HFFc6 (cell line): ENCODE measurements around the gene LDLRAD4. TPM values are rescaled to one million over a fixed set of nuclear protein-coding genes. Genes with fewer than 3 reads are reported as not detected.
"Not testable (repeated sequence)": the region's sequence is repeated elsewhere in the genome, so short reads cannot be mapped to it uniquely, and the experiment has no call there.

Experiments used
- DNase-seq: peaks from one replicate; pipeline ENCODE4 v3.0.0-alpha.2; 2018
- H3K27ac Mint-ChIP-seq: 2 replicates; pipeline ENCODE4 v1.8.0; 2020; ENCODE audit warnings: mild to moderate bottlenecking, mixed read lengths
- H3K27me3 Mint-ChIP-seq: 2 replicates; pipeline ENCODE4 v1.8.0; 2021; ENCODE audit warnings: mild to moderate bottlenecking, moderate library complexity, mixed read lengths; ENCODE audit not compliant: insufficient read depth
- H3K36me3 Mint-ChIP-seq: 2 replicates; pipeline ENCODE4 v1.8.0; 2021; ENCODE audit warnings: low read depth, mixed read lengths
- H3K4me1 Mint-ChIP-seq: 2 replicates; pipeline ENCODE4 v1.8.0; 2020; ENCODE audit warnings: low read depth, mixed read lengths
- H3K4me3 Mint-ChIP-seq: 2 replicates; pipeline ENCODE4 v1.8.0; 2020; ENCODE audit warnings: mild to moderate bottlenecking, moderate library complexity, mixed read lengths
- H3K9me3 Mint-ChIP-seq: 2 replicates; pipeline ENCODE4 v1.8.0; 2020; ENCODE audit warnings: mild to moderate bottlenecking, mixed read lengths
- total RNA-seq, 6 experiments: library from RNA; stranded (reverse); fragmentation: NEBNext Ultra II Directional; extraction: Animal tissue kit (Norgen Biotek cat#: 25700); gene quantifications; 2 replicates in 1 of 6; 3 replicates in 5 of 6; pipeline ENCODE4 v1.2.3, GENCODE V29; 2021
- TF ChIP-seq, protein P1 (sequence below): fragments of 200-600 bp; sonication (generic); IDR thresholded peaks from 2 replicates; pipeline ENCODE4 v1.5.0; 2021; ENCODE audit warnings: antibody characterized with exemption, mild to moderate bottlenecking

LDLRAD4 gene
- total RNA-seq, 6 experiments from 2014 or later, result not detected

DNA sequence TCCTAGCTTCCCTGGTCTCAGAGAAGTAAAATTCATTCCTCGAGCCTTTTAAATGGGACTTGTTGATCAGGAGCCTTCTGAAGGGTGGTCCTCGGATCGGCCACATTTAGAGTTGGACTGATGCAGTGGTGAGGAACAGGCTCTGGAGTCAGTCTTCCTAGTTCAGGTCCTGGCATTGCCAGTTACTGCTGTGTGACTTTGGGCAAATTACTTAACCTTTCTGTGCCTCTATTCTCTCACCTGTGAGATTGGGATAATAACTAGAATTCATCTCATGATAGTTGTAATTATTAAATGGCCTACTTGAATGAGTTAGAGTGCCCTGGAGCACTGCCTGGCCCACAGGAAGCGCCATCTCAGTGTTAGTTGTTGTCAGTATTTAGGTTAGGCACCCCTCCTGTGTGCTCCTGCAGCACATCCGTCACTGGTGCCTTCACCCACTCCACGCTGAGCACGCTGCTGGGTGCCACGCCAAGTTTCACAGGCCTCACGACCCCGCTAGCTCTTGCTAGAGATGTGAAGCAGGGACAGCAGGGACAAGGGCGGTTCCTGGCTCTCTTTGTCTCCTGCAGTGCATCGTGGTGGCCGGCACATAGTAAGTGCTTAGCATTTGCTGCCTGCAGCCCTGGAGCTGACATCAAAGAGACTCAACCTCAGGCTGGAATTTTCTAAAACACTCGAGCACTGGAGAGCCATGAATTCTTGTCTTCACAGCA, 384.9 kb downstream of the LDLRAD4 start:
- Mint-ChIP-seq H3K27me3 (no peaks in the 10 kb centered on the region), H3K4me3 (no peak overlapping the region), H3K4me1 (no peaks in the 10 kb centered on the region), H3K36me3 (0 out of 2 replicates have a peak, but pooled peaks cover 4% of the 10 kb centered on the region), H3K9me3 (peaks cover 2% of the 10 kb centered on the region), H3K27ac (no peak overlapping the region)
- TF ChIP-seq, protein P1, sequence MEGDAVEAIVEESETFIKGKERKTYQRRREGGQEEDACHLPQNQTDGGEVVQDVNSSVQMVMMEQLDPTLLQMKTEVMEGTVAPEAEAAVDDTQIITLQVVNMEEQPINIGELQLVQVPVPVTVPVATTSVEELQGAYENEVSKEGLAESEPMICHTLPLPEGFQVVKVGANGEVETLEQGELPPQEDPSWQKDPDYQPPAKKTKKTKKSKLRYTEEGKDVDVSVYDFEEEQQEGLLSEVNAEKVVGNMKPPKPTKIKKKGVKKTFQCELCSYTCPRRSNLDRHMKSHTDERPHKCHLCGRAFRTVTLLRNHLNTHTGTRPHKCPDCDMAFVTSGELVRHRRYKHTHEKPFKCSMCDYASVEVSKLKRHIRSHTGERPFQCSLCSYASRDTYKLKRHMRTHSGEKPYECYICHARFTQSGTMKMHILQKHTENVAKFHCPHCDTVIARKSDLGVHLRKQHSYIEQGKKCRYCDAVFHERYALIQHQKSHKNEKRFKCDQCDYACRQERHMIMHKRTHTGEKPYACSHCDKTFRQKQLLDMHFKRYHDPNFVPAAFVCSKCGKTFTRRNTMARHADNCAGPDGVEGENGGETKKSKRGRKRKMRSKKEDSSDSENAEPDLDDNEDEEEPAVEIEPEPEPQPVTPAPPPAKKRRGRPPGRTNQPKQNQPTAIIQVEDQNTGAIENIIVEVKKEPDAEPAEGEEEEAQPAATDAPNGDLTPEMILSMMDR, result no peak
- no peak for DNase-seq

DNA sequence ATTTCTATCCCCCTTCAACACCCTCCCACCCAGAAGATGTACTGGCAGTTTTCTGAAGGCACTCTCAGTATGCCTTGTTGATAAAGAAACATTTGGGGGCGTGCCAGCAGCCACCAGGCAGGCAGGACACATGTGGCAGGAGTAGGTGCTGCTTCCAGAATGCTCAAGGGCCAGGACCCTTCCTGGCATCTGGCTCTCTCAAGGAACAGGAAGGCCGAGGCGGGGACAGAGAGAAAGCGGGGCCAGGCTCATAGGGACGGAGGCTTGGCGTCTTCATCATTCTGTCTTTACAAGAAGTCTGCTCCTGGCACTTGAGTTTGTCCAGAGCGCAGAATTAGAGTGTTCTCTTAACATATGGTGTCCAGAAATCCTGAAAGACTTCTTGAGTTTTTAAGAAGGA, 386.2 kb downstream of the LDLRAD4 start:
- TF ChIP-seq, protein P1, result no peak
- Mint-ChIP-seq H3K36me3 (no peaks in the 10 kb centered on the region), H3K4me3 (no peak overlapping the region), H3K9me3 (no peaks in the 10 kb centered on the region), H3K27ac (no peak overlapping the region), H3K27me3 (no peaks in the 10 kb centered on the region; the same call in none of the 2 replicates), H3K4me1 (no peaks in the 10 kb centered on the region)
- DNase-seq, result no peak

DNA sequence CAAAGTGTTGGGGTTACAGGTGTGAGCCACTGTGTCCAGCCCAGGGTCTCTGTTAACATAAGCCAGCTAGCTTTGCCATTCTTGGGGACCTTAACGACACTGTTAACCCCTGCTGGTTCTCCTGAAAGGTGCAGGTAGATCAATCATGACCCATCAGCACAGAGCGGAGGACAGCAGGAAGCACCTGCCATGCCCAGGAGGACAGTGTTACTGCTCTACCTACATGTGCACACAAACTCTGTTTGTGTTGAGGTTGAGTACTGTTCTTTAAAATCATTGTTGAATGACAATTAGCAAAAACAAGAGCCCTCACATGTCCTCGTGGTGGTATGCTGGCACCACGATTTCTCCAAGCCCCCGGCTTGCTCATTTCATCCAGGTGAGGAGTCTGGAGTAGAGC, 386.9 kb downstream of the LDLRAD4 start:
- TF ChIP-seq, protein P1, result no peak
- Mint-ChIP-seq H3K4me3 (no peak overlapping the region), H3K27ac (no peak overlapping the region)

DNA sequence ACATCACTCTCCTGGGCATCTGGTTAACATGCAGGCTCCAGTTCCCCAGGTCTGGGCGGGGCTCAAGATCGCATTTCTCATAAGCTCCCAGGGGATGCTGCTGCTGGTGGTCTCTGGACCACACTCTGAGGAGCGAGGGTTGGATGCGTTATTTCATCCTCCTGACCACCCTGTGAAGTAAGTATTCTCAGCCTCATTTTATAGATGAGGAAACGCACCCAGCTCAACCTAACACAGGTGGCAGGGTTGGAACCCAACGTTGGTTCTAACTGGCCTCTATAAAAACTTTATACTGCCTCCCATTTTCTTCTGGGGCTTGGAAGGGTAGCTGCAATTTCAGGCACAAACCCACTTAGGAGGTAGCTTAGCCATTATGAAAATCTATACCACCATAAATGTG, 387.3 kb downstream of the LDLRAD4 start:
- TF ChIP-seq, protein P1, result no peak
- no peak for DNase-seq
- Mint-ChIP-seq H3K27me3 (no peaks in the 10 kb centered on the region; the same call in none of the 2 replicates), H3K27ac (no peak overlapping the region), H3K4me3 (no peak overlapping the region), H3K36me3 (no peaks in the 10 kb centered on the region), H3K4me1 (peaks cover 3% of the 10 kb centered on the region), H3K9me3 (no peaks in the 10 kb centered on the region)

More for the DNA sequence above, 386.9 kb downstream of the LDLRAD4 start:
- DNase-seq, result no peak
- no peaks in the 10 kb centered on the region for H3K36me3 Mint-ChIP-seq
- no peaks in the 10 kb centered on the region for H3K9me3 Mint-ChIP-seq
- H3K27me3 Mint-ChIP-seq, result no peaks in the 10 kb centered on the region; the same call in none of the 2 replicates
- H3K4me1 Mint-ChIP-seq, result no peaks in the 10 kb centered on the region

DNA sequence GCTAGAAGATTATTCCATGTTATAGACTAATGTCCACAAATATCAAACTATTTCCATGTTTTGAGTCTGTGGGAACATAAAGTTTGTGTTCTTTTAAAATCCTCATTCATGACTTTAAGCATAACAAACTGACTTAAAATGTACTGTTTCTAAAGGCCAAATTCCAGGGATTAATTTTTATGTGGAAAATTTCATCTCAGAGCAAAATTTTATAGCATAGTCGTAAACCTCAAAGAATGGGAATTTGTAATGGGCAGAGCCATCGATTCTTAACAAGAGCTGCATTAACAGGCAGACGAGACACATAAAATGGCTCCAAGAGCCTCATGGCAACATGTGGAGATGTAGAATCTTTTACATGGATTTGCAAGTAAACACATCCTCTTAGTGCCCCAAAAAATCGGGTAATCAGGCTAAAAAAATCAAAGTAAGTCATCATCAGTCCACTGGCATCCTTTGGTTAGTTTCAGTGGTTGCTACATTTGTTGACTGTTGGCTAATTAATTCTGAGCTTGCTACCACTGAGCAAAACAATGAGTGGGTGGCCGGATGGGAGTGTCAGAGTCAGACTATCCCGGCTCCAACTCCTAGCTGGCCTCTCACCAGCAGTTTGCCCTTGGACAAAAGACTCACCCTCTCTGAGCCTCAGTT, 388.2 kb downstream of the LDLRAD4 start:
- H3K9me3 Mint-ChIP-seq, result no peaks in the 10 kb centered on the region
- no peaks in the 10 kb centered on the region for H3K36me3 Mint-ChIP-seq
- H3K4me1 Mint-ChIP-seq, result peaks cover 11% of the 10 kb centered on the region
- peaks cover 3% of the 10 kb centered on the region for H3K27me3 Mint-ChIP-seq
- DNase-seq, result no peak
- TF ChIP-seq, protein P1, result no peak
- no peak overlapping the region for H3K4me3 Mint-ChIP-seq
- no peak overlapping the region for H3K27ac Mint-ChIP-seq

DNA sequence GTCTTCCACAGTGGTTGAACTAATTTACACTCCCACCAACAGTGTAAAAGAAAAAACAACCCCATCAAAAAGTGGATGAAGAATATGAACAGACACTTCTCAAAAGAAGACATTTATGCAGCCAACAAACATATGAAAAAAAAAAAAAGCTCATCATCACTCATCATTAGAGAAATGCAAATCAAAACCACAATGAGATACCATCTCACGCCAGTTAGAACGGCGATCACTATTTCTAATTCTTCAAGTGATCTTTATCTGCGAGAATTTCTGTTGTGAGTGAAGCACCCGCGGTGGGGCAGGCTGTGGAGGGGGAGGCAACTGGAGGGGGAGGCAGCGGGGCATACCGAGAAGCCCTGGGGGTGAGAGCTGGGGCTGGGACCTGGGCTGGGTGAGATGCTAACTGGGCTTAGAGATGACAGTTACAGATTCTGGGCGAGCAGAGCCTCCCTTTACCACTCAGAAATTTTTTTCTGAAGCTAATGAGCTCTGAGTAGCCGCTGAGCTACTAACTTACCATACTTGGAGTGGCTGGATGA, 389.5 kb downstream of the LDLRAD4 start:
- H3K4me3 Mint-ChIP-seq, H3K9me3 Mint-ChIP-seq, H3K36me3 Mint-ChIP-seq, H3K27ac Mint-ChIP-seq, DNase-seq: not testable (repeated sequence)
- H3K27me3 Mint-ChIP-seq, result peaks cover 15% of the 10 kb centered on the region
- H3K4me1 Mint-ChIP-seq, result peaks cover 17% of the 10 kb centered on the region
